HEK293T (cell line): ENCODE data around the gene CDKN2B.

Experiments
- BHLHE40 ChIP-seq: fragments of 450-650 bp; IDR thresholded peaks from 2 replicates; pipeline ENCODE4 v1.6.1; 2016; ENCODE audit warnings: mild to moderate bottlenecking, moderate library complexity, borderline replicate concordance
- FOXK2 ChIP-seq: fragments of 450-650 bp; IDR thresholded peaks from 2 replicates; pipeline ENCODE4 v1.6.1; 2016; ENCODE audit warnings: mild to moderate bottlenecking

DNA sequence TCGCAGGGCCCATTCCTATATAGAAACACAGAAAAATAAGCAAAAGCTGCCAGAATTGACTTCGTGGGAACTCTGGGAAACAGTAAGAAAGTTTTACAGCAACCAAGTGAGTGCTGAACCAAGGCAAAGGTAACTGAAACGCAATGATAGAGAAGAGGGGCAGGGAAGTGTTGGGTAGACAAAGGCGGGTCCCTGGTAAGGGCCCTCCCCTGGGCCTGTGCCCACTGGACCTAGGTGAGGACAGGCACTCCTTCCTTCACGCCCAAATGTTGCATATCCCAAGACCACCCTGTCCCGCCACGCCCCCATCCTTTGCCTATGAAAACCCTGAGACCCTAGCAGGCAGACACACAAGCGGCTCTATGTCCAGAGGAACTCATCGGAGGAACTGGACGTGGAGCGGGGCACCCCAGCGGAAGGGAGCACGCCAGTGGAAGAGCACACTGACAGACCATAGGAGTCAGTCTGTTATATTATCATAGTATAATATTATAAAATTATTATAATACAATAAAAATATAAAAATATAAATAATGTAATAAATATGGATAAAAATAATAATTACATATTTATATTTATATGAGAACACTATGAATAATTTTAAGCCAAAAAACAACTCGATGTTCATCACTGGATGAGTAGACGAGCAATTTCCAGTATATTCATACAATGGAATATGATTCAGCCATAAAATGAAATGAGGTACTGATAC, 42.8 kb downstream of the CDKN2B start:
- TF ChIP-seq FOXK2: no peak
- TF ChIP-seq BHLHE40: no peak
